ENCODE measurements around the gene DLGAP3.
"Not testable (repeated sequence)": the region's sequence is repeated elsewhere in the genome, so short reads cannot be mapped to it uniquely, and the experiment has no call there.

Gene DLGAP3

DNA sequence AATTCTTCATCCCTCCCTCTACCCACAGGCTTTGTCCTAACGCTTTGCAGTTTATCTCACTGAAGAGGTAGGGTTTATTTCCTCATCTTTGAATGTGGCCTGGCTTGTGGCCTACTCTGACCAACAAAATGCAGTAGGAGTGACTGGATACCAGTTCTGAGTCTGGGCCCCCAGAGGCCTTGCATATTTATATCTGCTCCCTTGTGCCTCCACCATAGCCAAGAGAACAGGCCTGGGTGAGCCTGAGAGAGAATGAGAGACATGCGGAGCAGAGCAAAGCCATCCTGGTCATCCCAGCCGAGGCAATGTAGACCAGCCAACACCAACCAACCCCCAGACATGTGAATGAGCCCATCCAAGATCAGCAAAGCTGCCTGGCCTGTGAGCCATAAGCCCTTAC, 100.2 kb downstream of the DLGAP3 start:
- no peak for DNase-seq (ENCODE audit: low read depth)

- DNase-seq (ENCODE audit: low read depth) = no peak
Observed at GRCh38 chr1:34828611-34829010, 100.8 kb downstream of the DLGAP3 start.

GRCh38 chr1:34827341-34827941, 102.0 kb downstream of the DLGAP3 start:
- no peak for DNase-seq (ENCODE audit: low read depth)

- no peak for DNase-seq (ENCODE audit: low read depth)
Observed at GRCh38 chr1:34825455-34826091, 103.9 kb downstream of the DLGAP3 start.

DNA sequence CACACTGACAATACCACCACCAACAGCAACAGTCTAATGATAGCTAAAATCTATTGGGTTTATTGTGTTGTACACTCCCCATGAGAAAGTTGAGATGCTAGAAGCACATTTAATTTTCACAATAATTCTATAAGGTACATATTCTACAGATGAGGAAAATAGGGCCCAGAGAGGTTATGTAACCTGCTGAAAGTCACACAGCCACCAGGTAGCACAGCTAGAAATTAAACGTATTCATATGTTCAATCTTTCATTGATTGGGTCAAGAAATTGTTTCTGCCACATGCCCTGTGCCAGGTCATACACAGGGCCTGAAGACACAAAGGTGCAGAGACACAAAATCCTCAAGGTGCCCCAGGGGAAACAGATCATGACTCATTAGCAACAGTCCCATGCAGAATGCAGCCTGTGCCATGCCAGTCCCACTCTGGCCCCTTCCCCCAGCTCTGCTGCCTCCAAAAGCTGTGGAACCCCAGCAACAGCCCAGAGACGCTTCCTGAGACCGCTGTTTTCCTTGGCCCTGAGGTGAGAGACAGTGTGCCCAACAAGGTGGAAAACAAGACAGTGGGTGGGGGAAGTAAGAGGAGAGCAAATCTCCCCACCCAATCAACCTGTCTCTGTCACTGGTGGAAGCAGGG, 104.5 kb downstream of the DLGAP3 start:
- no peak for DNase-seq (ENCODE audit: low read depth)

DNA sequence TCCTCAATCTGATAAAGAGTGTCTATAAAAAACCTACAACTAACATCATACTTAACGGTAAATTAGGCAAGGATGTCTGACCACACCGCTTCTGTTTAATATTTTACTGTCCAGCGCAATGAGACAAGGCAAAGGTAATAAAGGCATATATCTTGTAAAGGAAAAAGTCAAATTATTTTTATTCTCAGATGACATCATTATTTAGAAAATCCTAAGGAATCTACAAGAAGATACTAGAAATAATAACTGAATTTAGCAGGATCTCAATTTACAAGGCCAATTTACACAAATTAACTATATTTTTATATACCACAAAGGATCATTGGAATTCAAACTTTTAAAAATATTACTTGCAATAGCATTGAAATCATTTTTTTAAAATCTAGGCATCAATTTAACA, 107.2 kb downstream of the DLGAP3 start:
- DNase-seq (ENCODE audit: low read depth) = no peak

- DNase-seq (ENCODE audit: low read depth) = not testable (repeated sequence)
Observed at GRCh38 chr1:34818862-34819261, 110.6 kb downstream of the DLGAP3 start.

DNA sequence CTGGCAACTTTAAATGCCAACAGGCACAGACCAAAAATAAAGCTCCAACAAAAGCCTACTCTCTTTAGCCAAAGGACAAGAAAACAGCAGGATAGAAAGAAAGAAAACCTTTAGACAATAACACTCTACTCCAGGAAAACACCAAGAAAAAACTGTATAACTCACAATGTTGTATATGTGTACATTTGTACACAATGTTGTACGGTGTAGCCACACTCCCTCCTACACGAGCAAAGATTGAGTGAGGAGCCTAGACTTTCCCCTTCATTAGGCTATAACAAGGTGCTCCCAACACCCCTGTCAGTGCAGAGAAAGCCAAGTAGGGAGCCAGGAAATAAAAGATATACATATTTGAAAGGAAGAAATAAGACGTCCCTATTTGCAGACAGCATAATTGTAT, 112.7 kb downstream of the DLGAP3 start:
- no peak for DNase-seq (ENCODE audit: low read depth)

- DNase-seq (ENCODE audit: low read depth) = no peak
Observed at GRCh38 chr1:34816332-34816731, 113.1 kb downstream of the DLGAP3 start.
